ENCODE results near the gene FBXL17. TPM values are rescaled to one million over a fixed set of nuclear protein-coding genes. Genes with fewer than 3 reads are reported as not detected.

FBXL17 gene
- total and polyA plus RNA-seq, 2 of the 13 experiments (the other 11 are each of a cell fraction or from before 2014, with no cell fraction given), result 3.0 to 7.9 TPM

- TF ChIP-seq ZNF841 (CRISPR knock-in tag; IDR thresholded peaks at IDR 0.05; ENCODE audit: borderline replicate concordance) (no peak), POLR2AphosphoS2 (IDR thresholded peaks at IDR 0.05; ENCODE audit: low read depth, low read length) (no peak), TRAFD1 (CRISPR knock-in tag; IDR thresholded peaks at IDR 0.05; ENCODE audit: borderline replicate concordance) (no peak), ZNF720 (CRISPR knock-in tag; IDR thresholded peaks at IDR 0.05) (no peak), TFAP4 (IDR thresholded peaks at IDR 0.05; ENCODE audit: borderline replicate concordance, low read depth) (no peak), ZNF564 (CRISPR knock-in tag; IDR thresholded peaks at IDR 0.05) (no peak), ATF5 (CRISPR knock-in tag; IDR thresholded peaks at IDR 0.05; ENCODE audit: low read depth) (no peak)
Observed at GRCh38 chr5:107966201-107966600, 415.7 kb downstream of the FBXL17 start (continued).

GRCh38 chr5:107964722-107965121 is 417.2 kb downstream of the FBXL17 start:
- CTCF ChIA-PET (ENCODE audit: low intra/inter-chr PET ratio, low total read pairs), result no interaction called here
- no peaks in the 10 kb centered on the region for H4K20me1 ChIP-seq (ENCODE audit: insufficient read depth, low read length)
- WGBS (ENCODE audit: low lambda C conversion rate), result 92% methylated on average over 1 of the region's 1 CpG
- ATAC-seq (no peak), FAIRE-seq (no peak), DNase-seq (ENCODE audit: low spot score) (no peak)
- H3K4me2 ChIP-seq (ENCODE audit: low read depth, low read length), result no peak overlapping the region
- no peak overlapping the region for H2AFZ ChIP-seq (ENCODE audit: low read length)
- no peak overlapping the region for H3K27ac ChIP-seq (ENCODE audit: extremely low read length, insufficient read depth, low read length)
- no peak for TF ChIP-seq HES4 (CRISPR knock-in tag; IDR thresholded peaks at IDR 0.05; ENCODE audit: borderline replicate concordance)
- TF ChIP-seq NFKBIZ (CRISPR knock-in tag; IDR thresholded peaks at IDR 0.05), result no peak
- no peak for TF ChIP-seq SOX6 (IDR thresholded peaks at IDR 0.05)
- no peak for TF ChIP-seq SOX6 (CRISPR knock-in tag; IDR thresholded peaks at IDR 0.05)
- no peak for TF ChIP-seq CENPBD1 (CRISPR knock-in tag; IDR thresholded peaks at IDR 0.05; ENCODE audit: borderline replicate concordance, low read depth)
- no peak for TF ChIP-seq ZBTB49 (CRISPR knock-in tag; IDR thresholded peaks at IDR 0.05; ENCODE audit: borderline replicate concordance)
- no peak for TF ChIP-seq ZNF513 (CRISPR knock-in tag; conservative IDR thresholded peaks at IDR 0.05)
- no peak for TF ChIP-seq NFE2L2 (IDR thresholded peaks at IDR 0.05; ENCODE audit: low read length)
- TF ChIP-seq ZNF350 (CRISPR knock-in tag; IDR thresholded peaks at IDR 0.05; ENCODE audit: borderline replicate concordance, low read depth), result no peak
- in situ Hi-C loops (cut with HindIII; ENCODE audit: extremely low pct_ligation_motif_present, low pct_unique_long_range_greater_than_20kb), result no loop called here
- H3K79me2 ChIP-seq (ENCODE audit: insufficient read depth, low read length), result no peaks in the 10 kb centered on the region
- no peaks in the 10 kb centered on the region for H3K4me1 ChIP-seq (ENCODE audit: insufficient read depth, low read length)
- H3K36me3 ChIP-seq (replicated peaks in 1 of 2; ENCODE audit: control insufficient read depth in 1 of 2, insufficient read depth in 2 of 2, low read length in 2 of 2), result no peaks in the 10 kb centered on the region
- POLR2A ChIA-PET, result no interaction called here
- H3K9ac ChIP-seq (ENCODE audit: insufficient read depth, low read depth, low read length), result no peak overlapping the region
- H3K9me3 ChIP-seq (ENCODE audit: low read length), result no peaks in the 10 kb centered on the region
- BruUV-seq (replicated peaks), result no TSS peak
- no peak overlapping the region for H3K4me3 ChIP-seq (replicated peaks in 1 of 3; ENCODE audit: insufficient read depth in 1 of 3, low read depth in 2 of 3, low read length in 3 of 3)
- H3K27me3 ChIP-seq (ENCODE audit: control insufficient read depth in 1 of 2, insufficient read depth in 2 of 2, low read length in 2 of 2), result no peaks in the 10 kb centered on the region
- intact Hi-C loops (cut with micrococcal nuclease; ENCODE audit: unreplicated experiment), result no loop called here
